ENCODE results near the gene ACAP1.

DNA sequence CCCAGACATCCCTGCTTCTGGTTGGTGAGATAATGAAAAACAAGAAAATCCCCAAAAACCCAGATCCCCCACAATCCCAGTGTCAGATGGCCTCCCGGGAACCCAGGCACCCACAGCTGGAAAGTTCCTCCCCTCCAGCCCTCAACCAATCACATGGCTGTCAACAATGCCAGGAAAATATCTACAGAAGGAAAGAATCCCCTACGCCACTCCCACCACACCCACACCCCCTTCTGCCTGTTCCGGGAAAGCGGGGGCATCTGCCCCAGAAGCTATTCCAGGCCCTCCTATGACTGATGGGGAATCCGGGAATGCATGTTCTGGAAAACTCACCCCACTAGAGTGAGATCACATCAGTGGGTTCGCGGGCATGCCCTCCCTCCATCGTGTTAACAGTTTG, 20.4 kb downstream of the ACAP1 start:
- TF ChIP-seq, protein P1, sequence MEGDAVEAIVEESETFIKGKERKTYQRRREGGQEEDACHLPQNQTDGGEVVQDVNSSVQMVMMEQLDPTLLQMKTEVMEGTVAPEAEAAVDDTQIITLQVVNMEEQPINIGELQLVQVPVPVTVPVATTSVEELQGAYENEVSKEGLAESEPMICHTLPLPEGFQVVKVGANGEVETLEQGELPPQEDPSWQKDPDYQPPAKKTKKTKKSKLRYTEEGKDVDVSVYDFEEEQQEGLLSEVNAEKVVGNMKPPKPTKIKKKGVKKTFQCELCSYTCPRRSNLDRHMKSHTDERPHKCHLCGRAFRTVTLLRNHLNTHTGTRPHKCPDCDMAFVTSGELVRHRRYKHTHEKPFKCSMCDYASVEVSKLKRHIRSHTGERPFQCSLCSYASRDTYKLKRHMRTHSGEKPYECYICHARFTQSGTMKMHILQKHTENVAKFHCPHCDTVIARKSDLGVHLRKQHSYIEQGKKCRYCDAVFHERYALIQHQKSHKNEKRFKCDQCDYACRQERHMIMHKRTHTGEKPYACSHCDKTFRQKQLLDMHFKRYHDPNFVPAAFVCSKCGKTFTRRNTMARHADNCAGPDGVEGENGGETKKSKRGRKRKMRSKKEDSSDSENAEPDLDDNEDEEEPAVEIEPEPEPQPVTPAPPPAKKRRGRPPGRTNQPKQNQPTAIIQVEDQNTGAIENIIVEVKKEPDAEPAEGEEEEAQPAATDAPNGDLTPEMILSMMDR (IDR thresholded peaks at IDR 0.05; ENCODE audit: poor library complexity): no peak
- TF ChIP-seq EZH2 (IDR thresholded peaks at IDR 0.05; ENCODE audit: borderline replicate concordance): no peak
